NCI-H146 (cell line): ENCODE data around the gene PTPN20.

ENCODE experiments used
- DNase-seq: peaks from one replicate; lab custom pipeline; 2025; lab: John Stamatoyannopoulos, UW

PTPN20 gene

DNA sequence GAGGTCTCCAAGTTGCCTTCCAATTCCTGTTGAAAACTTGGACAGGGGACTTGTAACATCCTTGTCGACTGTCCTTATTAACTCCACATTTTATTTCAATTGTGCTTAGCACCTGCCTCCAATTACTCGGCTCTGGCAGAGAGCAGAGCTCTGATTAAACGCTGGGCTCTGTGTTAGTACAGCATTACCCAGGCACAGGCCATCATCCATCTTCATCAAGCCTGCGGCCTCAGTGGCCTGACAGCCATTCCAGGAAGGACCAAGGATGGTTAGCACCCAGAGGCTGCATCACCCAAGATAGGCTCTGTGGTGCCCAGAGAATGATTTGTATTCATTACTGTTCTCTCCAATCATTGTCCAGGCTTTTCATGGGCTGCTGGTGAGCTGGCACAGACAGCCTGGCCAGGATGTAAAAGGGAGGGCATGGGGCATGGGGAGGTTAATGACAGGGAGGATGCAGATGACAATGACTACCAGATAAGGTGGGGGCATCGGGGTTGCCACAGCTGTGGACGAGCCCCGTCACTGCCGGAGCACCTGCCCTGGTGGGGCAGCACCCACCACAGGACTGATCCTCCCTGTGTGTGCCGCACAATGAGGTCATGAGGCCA is 123.3 kb downstream of the PTPN20 start:
- no peak for DNase-seq

- no peak for DNase-seq
Measured at GRCh38 chr10:47035171-47035818, 124.1 kb downstream of the PTPN20 start.

- DNase-seq = no peak
Measured at GRCh38 chr10:47035819-47036337, 124.7 kb downstream of the PTPN20 start.

DNA sequence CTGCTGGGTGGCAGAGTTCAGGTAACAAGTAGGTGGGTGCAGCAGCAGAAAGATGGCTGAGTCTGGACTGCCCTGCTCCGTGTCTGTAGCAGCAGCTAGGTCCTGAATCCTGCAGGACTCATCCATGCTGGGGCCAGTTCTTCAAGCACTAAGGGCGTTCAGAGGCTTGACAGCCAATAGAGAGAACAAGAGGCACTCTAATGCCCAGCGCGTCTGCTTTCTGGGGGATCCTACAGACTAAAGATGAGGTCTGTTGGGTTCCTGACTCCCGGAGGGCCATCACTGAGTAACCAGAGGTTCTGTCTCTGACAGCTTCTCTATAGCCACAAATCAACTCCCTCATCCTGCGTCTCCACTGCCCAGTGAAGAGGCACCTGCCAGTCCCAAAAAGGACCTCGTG is 125.5 kb downstream of the PTPN20 start:
- no peak for DNase-seq

- DNase-seq = no peak
Measured at GRCh38 chr10:47037654-47038425, 126.6 kb downstream of the PTPN20 start.

DNA sequence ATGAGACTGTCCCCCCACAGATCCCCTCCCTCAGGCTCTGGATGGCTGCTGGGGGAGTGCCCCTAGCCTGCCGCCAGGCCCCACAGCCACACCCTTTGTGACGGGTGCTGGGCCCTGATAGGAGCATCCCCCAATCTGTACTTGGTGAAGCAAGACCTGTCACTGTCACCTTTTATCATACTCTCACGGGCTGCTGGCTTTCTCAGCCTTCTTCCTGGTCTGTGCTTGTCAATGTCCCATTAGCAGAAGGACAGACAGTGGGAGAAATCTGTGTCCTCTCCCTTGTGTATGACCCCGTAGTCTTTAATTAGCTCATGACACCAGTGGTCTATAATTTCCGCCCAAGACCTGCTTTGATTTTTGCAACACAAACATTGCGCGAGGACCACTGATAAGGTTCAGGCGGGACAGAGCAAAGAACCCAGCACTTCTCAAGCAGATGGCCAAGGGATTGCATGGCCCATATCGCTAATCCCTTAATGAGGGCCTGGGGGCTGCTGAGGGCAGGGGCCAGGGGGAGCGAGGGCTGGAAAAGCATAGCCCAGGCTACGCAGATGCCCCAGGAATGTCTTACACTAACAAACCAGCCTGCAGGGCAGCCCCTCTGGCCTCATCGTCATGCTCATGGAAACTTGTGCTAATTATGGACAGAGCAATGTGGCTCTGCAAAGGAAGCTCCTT is 127.8 kb downstream of the PTPN20 start:
- no peak for DNase-seq

DNA sequence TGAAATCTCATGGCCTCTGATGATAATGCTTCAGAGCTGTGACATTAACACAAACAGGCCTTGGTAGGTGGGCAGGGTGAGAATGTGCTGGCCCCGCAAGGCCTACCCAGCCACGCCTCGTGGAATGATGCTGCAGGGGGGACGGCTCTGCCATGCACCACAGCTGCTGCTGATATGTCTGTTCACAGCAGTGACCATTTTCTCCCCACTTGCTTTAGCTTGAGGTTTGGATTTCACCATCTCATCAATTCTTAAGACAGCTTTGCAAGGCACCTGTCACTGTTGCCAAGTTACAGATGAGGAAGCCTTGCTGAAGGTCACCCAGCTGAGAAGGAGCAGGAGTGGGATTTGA is 128.3 kb downstream of the PTPN20 start:
- no peak for DNase-seq

DNA sequence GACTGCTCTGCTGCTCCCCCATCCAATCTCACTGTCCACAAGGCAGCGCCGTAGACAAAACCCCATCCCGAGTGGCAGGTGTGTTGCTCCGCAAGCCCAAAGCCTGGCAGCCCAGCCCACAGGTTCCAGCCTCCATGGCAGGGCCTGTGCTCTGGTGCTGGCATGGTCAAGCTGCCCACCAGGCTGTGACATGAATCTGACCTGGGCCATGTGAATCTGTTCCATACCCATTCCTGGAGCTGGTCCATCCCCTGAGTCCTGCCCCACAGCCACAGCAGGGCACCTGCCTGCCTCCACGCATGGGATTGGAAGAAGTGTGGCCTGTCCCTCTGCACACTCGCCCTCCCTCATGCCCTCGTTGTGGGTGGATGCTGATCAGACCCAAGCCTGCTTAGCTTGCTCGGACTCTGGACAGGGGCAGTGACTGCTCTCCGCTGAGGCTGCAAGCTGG is 128.8 kb downstream of the PTPN20 start:
- DNase-seq = no peak

GRCh38 chr10:47040681-47041080 is 129.5 kb downstream of the PTPN20 start:
- no peak for DNase-seq

DNA sequence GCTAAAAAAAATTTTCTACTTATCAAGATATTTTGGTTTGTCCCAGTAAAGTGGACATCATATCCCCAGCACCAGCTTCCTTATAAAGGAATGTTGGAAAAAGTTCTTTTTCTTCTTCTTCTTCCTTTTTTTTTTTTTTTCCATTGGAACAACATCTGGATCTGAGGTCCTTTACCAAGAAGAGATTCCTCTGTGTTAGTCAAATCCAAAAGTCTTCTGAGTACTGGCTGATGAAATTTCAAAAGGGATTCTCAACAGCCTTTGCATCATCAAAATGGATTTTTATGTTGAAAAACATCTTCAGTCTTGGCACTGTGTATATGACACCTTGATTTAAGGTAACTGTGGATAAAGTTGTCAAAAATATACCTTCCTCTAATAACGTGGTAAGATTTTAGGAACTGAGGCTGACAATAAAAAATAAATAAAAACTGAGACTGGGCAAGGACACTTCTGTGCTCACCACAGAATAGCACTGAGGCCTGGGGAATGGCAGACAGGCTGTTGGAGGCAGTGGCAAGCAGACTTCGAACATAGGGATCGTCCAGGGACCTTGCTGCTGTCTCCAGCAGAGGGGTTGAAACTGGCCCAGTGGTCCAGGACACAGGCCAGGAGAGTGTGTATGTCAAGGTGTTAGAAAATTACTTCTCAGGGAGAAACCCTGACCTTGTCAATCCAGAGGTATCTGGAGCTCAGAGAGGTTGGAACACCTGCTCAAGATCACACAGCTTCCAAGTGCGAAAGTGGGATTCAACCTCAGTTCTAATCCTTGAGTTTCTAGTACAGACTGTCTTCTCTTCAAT is 130.4 kb downstream of the PTPN20 start:
- no peak for DNase-seq

- no peak for DNase-seq
Measured at GRCh38 chr10:47042199-47042473, 130.9 kb downstream of the PTPN20 start.

- no peak for DNase-seq
Measured at GRCh38 chr10:47042780-47043750, 131.8 kb downstream of the PTPN20 start.

DNA sequence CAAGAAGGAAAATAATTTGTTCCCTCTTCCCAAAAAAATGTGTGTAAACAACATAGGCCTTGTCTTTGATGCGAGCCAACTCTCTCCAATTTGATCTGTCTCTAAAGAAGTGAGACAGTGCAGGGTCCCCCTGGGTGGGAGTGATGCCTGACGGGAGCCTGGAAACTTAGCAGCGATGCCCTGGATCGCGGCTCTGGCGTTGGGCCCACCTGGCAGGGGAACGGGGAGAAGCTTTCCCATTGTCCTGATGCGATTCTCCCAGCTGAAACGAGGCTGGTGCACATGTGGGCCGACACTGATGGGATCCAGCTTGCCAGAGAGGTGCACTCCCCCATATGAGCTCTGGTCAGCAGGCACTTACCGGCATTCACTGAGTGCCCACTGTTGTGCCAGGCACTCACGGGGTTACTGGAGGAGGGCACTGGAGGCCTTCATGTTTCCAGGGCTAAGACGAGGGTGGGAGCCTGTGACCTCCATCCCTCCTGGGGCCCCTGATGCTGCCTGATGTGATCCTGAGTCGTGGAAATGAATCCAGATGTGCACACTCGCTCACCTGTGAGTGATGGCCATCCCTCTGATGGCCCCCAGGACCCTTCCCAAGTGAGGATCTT is 132.8 kb downstream of the PTPN20 start:
- no peak for DNase-seq

DNA sequence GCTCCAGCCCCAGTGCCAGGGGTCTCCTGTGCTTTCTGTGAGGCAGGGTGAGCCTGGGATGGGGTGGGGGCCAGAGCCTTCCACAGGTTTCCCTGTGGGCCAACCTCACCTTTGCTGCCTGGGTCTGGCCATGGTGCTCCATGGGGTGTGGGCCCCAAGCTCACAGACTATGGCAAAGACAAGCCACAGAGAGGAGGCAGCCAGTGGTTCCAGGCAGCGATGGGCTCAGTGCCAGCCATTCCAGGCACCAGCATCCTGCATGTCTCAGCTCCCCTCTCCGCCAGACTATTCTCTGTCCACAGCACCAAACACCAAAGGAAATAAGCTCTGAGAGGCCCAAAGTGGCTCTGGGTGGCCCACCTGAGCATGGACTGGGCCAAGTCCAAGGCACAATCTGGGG is 133.5 kb downstream of the PTPN20 start:
- no peak for DNase-seq

- DNase-seq = no peak
Measured at GRCh38 chr10:47045331-47045861, 134.2 kb downstream of the PTPN20 start.

- DNase-seq = no peak
Measured at GRCh38 chr10:47046321-47047126, 135.3 kb downstream of the PTPN20 start.

DNA sequence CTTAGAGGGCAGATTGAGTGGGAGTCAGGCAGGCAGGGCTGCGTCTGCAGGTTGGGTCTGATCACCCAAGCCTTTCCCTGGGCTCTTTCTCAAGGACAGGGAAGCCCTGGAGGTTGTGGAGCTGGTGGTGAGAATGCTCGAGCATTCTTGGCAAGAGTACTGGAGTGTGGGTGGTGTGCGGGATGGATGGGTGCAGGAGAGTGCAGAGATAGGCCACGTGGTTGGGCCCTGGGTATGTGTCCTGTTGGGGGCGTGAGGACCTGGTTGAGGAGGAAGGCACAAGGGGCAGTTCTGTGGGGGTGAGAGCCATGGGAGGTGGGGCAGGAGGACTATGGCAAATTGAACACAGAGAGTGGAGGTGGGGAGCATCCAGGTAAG is 135.9 kb downstream of the PTPN20 start:
- DNase-seq = no peak

- DNase-seq = peak; percentile 6
Measured at GRCh38 chr10:47047577-47048525, 136.6 kb downstream of the PTPN20 start.
